ENCODE data around the gene TXNIP. TPM values are rescaled to one million over a fixed set of nuclear protein-coding genes. Genes with fewer than 3 reads are reported as not detected.

Gene TXNIP
- total RNA-seq, 4 donors from 2014 or later = 94.9 to 942 (median 328) TPM

DNA sequence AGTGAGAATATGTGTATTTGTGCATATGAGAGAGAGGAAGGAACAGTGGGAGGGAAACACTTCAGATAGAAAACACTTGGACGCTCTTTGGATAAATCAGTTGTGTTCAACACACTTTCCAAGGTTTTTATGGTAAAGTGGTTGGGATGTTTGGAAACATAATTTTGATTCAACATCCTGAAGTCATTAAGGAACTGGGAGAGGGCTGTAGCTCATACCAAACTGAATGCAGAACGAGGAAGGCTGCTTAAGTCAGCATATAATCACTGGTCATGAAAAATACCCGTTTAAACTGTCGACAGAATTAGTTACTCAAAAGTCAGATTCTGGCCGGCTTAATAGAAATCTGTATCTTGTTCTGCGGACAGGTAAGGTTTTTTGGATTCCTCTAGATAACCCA lies 53.5 kb downstream of the TXNIP start:
- Histone ChIP-seq H3K27me3 (no peaks in the 10 kb centered on the region), H3K9me3 (no peaks in the 10 kb centered on the region), H3K4me3 (no peak overlapping the region), H3K27ac (no peak overlapping the region), H3K4me1 (no peaks in the 10 kb centered on the region), H3K36me3 (peaks cover 0 to 52% (median 0%) of the 10 kb centered on the region in 3 donors)
- intact Hi-C loops (cut with DNase I) = no loop called here
- DNase-seq = no peak
- 87 to 90% methylated on average over 6 of the region's 6 CpGs for WGBS, 2 donors
- TF ChIP-seq CTCF (IDR thresholded peaks at IDR 0.05) (no peak), POLR2A (IDR thresholded peaks at IDR 0.05) (no peak)

Other genes starting within 250 kb of the TXNIP start
- 10 to 100 TPM in 1 of 4 donors, 1 to 10 TPM in 3; 4.3 to 17.5 (median 6.1) TPM for gene RNF115, start 172.5 kb downstream of the TXNIP start, total RNA-seq
- gene POLR3C, start 172.4 kb downstream of the TXNIP start, total RNA-seq = 10 to 100 TPM; 15.0 to 31.7 (median 21.0) TPM
- 1 to 10 TPM; 1.1 to 3.8 (median 1.8) TPM for gene NUDT17, start 150.9 kb downstream of the TXNIP start, total RNA-seq
- 10 to 100 TPM; 20.9 to 51.8 (median 38.2) TPM for gene PIAS3, start 137.5 kb downstream of the TXNIP start, total RNA-seq
- 10 to 100 TPM in 2 of 4 donors, 1 to 10 TPM in 2; 9.0 to 22.4 (median 10.9) TPM for gene ANKRD35, start 110.7 kb downstream of the TXNIP start, total RNA-seq
- gene ITGA10, start 86.5 kb downstream of the TXNIP start, total RNA-seq = 1 to 10 TPM in 3 of 4 donors, under 1 TPM in 1; 0.83 to 7.2 (median 1.5) TPM
- 10 to 100 TPM; 19.3 to 30.8 (median 25.1) TPM for gene PEX11B, start 77.9 kb downstream of the TXNIP start, total RNA-seq
- 100 to 1,000 TPM; 155 to 229 (median 200) TPM for gene RBM8A, start 69.1 kb downstream of the TXNIP start, total RNA-seq
- 10 to 100 TPM in 1 of 4 donors, 1 to 10 TPM in 3; 1.9 to 12.2 (median 5.9) TPM for gene LIX1L, start 38.6 kb downstream of the TXNIP start, total RNA-seq
- gene ANKRD34A, start 32.0 kb downstream of the TXNIP start, total RNA-seq = under 1 TPM; 0.04 to 0.67 (median 0.30) TPM
- gene POLR3GL, start 31.9 kb downstream of the TXNIP start, total RNA-seq = 10 to 100 TPM in 2 of 4 donors, 1 to 10 TPM in 2; 2.9 to 15.9 (median 9.8) TPM
- gene HJV, start 25.2 kb upstream of the TXNIP start, total RNA-seq = not detected
- 1 to 10 TPM in 3 of 4 donors, under 1 TPM in 1; 0.72 to 2.9 (median 1.1) TPM for gene NBPF10, start 148.2 kb upstream of the TXNIP start, total RNA-seq
- gene NOTCH2NLA, start 232.4 kb upstream of the TXNIP start, total RNA-seq = 10 to 100 TPM; 29.3 to 70.6 (median 44.1) TPM

Measured in esophagus squamous epithelium (tissue), 5 donors.